Suprapubic skin (tissue), 4 donors: ENCODE measurements around the gene NCOA6.

Source experiments
- CTCF ChIP-seq, 2 donors: fragments of 200-600 bp in 1 of 2; fragments of 450-650 bp in 1 of 2; sonication (generic) in 1 of 2; IDR thresholded peaks; one replicate each; pipeline ENCODE4 v1.5.1; 2016 to 2019; ENCODE audit warnings: antibody characterized with exemption in 2 of 2, mild to moderate bottlenecking in 1 of 2, moderate library complexity in 1 of 2
- POLR2A ChIP-seq, 2 donors: fragments of 450-650 bp; IDR thresholded peaks; one replicate each; pipeline ENCODE4 v1.6.1; 2017; ENCODE audit warnings: antibody characterized with exemption in 2 of 2, mild to moderate bottlenecking in 2 of 2, moderate library complexity in 2 of 2
- POLR2AphosphoS5 ChIP-seq, 3 donors: sonication (generic); formaldehyde crosslinking; IDR thresholded peaks; one replicate each; pipeline ENCODE4 v1.6.1; 2017; ENCODE audit warnings: antibody characterized with exemption in 3 of 3

- TF ChIP-seq CTCF (IDR thresholded peaks at IDR 0.05), result no peak
- no peak for TF ChIP-seq POLR2A (IDR thresholded peaks at IDR 0.05)
- TF ChIP-seq POLR2AphosphoS5 (IDR thresholded peaks at IDR 0.05), result no peak
Measured at GRCh38 chr20:34747479-34747878, 78.0 kb downstream of the NCOA6 start.
